Tibial artery (tissue), 4 donors: Measurements from ENCODE around the gene ADAMTS14.

Source experiments
- DNase-seq, 2 donors: peaks; one replicate each; pipeline ENCODE4 v3.0.0-alpha.2; 2019
- H3K27ac ChIP-seq, 2 donors: fragments of 200-600 bp; sonication (generic) in 1 of 2; 1 replicate in 1 of 2; 2 replicates in 1 of 2; pipeline ENCODE4 v1.5.1; 2018 to 2019; ENCODE audit warnings: mild to moderate bottlenecking in 1 of 2
- H3K27me3 ChIP-seq, 2 donors: fragments of 200-600 bp; sonication (generic) in 1 of 2; one replicate each; pipeline versions ENCODE4 v1.5.1 to v1.6.0; 2016 to 2019
- H3K36me3 ChIP-seq, 3 donors: fragments of 200-600 bp; sonication (generic) in 2 of 3; one replicate each; pipeline ENCODE4 v1.5.1; 2016 to 2019; ENCODE audit warnings: mild to moderate bottlenecking in 2 of 3
- H3K4me1 ChIP-seq, 4 donors: fragments of 200-600 bp; sonication (generic) in 2 of 4; 1 replicate in 3 of 4; 2 replicates in 1 of 4; pipeline ENCODE4 v1.5.1; 2016 to 2019
- H3K4me3 ChIP-seq, 2 donors: fragments of 200-600 bp; sonication (generic) in 1 of 2; 1 replicate in 1 of 2; 2 replicates in 1 of 2; pipeline ENCODE4 v1.5.1; 2018 to 2019; ENCODE audit warnings: mild to moderate bottlenecking in 2 of 2
- H3K9me3 ChIP-seq, 3 donors: fragments of 200-600 bp; sonication (generic) in 1 of 3; one replicate each; pipeline ENCODE4 v1.5.1; 2016 to 2019
- CTCF ChIP-seq, 2 experiments: fragments of 200-600 bp in 1 of 2; fragments of 450-650 bp in 1 of 2; IDR thresholded peaks; one replicate each; pipeline ENCODE4 v1.5.1; 2017 to 2019; ENCODE audit warnings: antibody characterized with exemption in 2 of 2, mild to moderate bottlenecking in 1 of 2, moderate library complexity in 1 of 2
- intact Hi-C: fragments of 100-400 bp; cut with DNase I; formaldehyde crosslinking; loops from one replicate; pipeline ENCODE4 v1.15.0; 2023; ENCODE audit warnings: low total_unique reads

ADAMTS14 gene

DNA sequence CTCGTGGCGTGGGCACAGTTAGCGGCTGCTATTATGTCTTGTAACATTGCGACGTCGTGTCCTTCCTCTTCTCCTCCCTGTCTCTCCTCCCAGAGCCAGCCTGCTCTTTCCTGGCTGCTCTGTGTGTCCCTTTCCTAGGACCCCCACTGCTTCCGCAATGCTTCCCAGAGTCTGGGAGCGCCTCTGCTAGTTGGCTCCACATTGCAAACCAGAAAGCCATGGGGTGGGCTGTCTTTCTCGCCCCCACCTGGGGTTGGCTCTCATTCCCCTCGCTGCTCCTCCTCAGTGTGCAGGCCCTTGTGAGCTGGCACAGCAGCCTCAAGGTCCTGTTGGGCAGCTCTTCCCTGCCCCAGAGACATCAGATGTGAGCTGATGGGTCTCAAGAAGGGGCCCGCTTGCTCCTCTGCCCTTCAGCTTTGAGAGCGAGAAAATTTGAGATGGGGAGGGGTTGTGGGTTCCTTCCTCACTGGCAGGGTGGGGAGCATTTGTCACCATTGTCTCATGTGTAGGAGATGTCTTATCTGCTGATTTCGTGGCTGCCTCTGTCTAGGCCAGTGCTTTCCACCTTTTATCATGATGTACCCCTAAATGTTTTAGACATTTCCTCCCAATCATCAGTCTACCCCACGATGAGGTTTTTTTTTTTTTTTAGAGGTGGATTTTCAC lies 3.3 kb downstream of the ADAMTS14 start:
- Histone ChIP-seq H3K27me3 (peaks cover 0 to 54% of the 10 kb centered on the region in 2 donors), H3K27ac (no peak overlapping the region), H3K4me3 (no peak overlapping the region), H3K36me3 (no peaks in the 10 kb centered on the region), H3K9me3 (no peaks in the 10 kb centered on the region), H3K4me1 (peaks cover 0 to 19% (median 16%) of the 10 kb centered on the region in 4 donors)
- intact Hi-C loops, result no loop called here
- no peak for DNase-seq
- no peak for TF ChIP-seq CTCF (IDR thresholded peaks at IDR 0.05)

DNA sequence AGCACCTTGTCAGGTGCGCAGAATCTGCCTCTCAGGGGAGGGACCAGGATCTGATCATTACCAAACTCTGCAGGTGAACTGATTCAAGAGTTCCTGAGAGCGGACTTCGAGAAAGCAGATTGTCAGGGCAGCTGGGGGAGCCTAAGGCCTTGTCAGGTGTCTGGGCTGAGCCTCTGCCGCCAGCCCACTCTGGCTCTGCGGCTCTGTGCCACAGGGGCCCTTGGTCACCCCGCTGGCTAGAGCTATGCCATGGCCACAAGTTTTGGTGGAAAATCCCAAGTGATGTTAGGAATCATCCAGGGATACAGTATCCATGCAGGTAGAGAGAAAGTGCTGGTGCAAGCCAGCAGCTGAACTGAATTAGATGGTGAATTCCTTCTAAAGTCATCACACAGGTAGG lies 4.2 kb downstream of the ADAMTS14 start:
- H3K36me3 ChIP-seq, result no peaks in the 10 kb centered on the region
- DNase-seq, result no peak
- TF ChIP-seq CTCF (IDR thresholded peaks at IDR 0.05), result no peak
- H3K4me1 ChIP-seq, result peaks cover 0 to 19% (median 16%) of the 10 kb centered on the region in 4 donors
- peaks cover 0 to 54% of the 10 kb centered on the region in 2 donors for H3K27me3 ChIP-seq
- H3K4me3 ChIP-seq, result no peak overlapping the region
- intact Hi-C loops, result no loop called here
- no peaks in the 10 kb centered on the region for H3K9me3 ChIP-seq
- H3K27ac ChIP-seq, result no peak overlapping the region

- no peak for TF ChIP-seq CTCF (IDR thresholded peaks at IDR 0.05)
- H3K4me3 ChIP-seq, result no peak overlapping the region
- intact Hi-C loops, result no loop called here
Measured at GRCh38 chr10:70677016-70677415, 4.7 kb downstream of the ADAMTS14 start.

GRCh38 chr10:70677620-70678249 lies 5.4 kb downstream of the ADAMTS14 start:
- Histone ChIP-seq H3K36me3 (no peaks in the 10 kb centered on the region), H3K4me1 (peaks cover 0 to 11% (median 8%) of the 10 kb centered on the region in 4 donors), H3K27ac (no peak overlapping the region), H3K4me3 (no peak overlapping the region), H3K9me3 (no peaks in the 10 kb centered on the region), H3K27me3 (peaks cover 0 to 47% of the 10 kb centered on the region in 2 donors)
- TF ChIP-seq CTCF (IDR thresholded peaks at IDR 0.05), result no peak
- intact Hi-C loops, result no loop called here
- no peak for DNase-seq

More at GRCh38 chr10:70677016-70677415, 4.7 kb downstream of the ADAMTS14 start:
- H3K9me3 ChIP-seq, result no peaks in the 10 kb centered on the region
- DNase-seq, result no peak
- peaks cover 0 to 18% (median 15%) of the 10 kb centered on the region in 4 donors for H3K4me1 ChIP-seq
- peaks cover 0 to 51% of the 10 kb centered on the region in 2 donors for H3K27me3 ChIP-seq
- H3K27ac ChIP-seq, result no peak overlapping the region
- no peaks in the 10 kb centered on the region for H3K36me3 ChIP-seq

GRCh38 chr10:70678250-70678635 lies 5.9 kb downstream of the ADAMTS14 start:
- Histone ChIP-seq H3K9me3 (no peaks in the 10 kb centered on the region), H3K4me3 (no peak overlapping the region), H3K27ac (no peak overlapping the region), H3K4me1 (peaks cover 0 to 6% (median 4%) of the 10 kb centered on the region in 4 donors), H3K36me3 (no peaks in the 10 kb centered on the region), H3K27me3 (peaks cover 0 to 43% of the 10 kb centered on the region in 2 donors)
- DNase-seq, result no peak
- no peak for TF ChIP-seq CTCF (IDR thresholded peaks at IDR 0.05)
- intact Hi-C loops, result no loop called here
